GM18505 (cell line): ENCODE results near the gene SOHLH2.

Experiments used
- ATAC-seq: cut with Tn5 transposase; IDR thresholded peaks from one replicate; pipeline ENCODE4 v1.9.1; 2021; ENCODE audit not compliant: unreplicated experiment
- POLR2A ChIP-seq: IDR thresholded peaks from 4 replicates; pipeline ENCODE4 v1.6.1; 2011; ENCODE audit warnings: borderline replicate concordance; ENCODE audit not compliant: insufficient read depth, insufficient read length; ENCODE audit errors: extremely low read depth

Gene SOHLH2

GRCh38 chr13:36217456-36217855 is 3.1 kb upstream of the SOHLH2 start:
- no peak for ATAC-seq
- no peak for TF ChIP-seq POLR2A

DNA sequence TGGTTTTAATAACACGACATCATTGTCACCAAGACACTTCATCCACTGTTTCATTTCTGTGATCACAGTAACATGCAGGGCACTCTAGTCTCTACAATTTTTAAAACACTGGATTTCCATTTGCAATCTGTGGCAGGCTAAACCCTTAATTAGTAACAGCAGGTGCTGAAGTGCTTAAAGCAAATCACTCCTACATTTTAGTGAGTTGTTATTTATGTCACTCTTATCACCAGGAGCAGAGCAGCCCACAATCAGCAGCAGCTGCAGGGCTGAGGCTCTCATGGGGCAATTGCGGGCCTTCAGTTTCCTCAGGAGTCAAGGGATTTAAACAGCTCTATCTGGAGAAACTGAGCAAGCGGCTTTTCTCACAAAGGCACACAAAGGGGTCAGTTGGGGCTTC is 1.6 kb downstream of the SOHLH2 start:
- no peak for ATAC-seq
- no peak for TF ChIP-seq POLR2A

GRCh38 chr13:36211567-36211966 is 2.8 kb downstream of the SOHLH2 start:
- ATAC-seq = no peak
- no peak for TF ChIP-seq POLR2A

GRCh38 chr13:36210738-36211137 is 3.6 kb downstream of the SOHLH2 start:
- ATAC-seq = no peak

GRCh38 chr13:36207672-36208071 is 6.7 kb downstream of the SOHLH2 start:
- no peak for TF ChIP-seq POLR2A
- no peak for ATAC-seq

More at GRCh38 chr13:36210738-36211137, 3.6 kb downstream of the SOHLH2 start:
- TF ChIP-seq POLR2A = no peak

DNA sequence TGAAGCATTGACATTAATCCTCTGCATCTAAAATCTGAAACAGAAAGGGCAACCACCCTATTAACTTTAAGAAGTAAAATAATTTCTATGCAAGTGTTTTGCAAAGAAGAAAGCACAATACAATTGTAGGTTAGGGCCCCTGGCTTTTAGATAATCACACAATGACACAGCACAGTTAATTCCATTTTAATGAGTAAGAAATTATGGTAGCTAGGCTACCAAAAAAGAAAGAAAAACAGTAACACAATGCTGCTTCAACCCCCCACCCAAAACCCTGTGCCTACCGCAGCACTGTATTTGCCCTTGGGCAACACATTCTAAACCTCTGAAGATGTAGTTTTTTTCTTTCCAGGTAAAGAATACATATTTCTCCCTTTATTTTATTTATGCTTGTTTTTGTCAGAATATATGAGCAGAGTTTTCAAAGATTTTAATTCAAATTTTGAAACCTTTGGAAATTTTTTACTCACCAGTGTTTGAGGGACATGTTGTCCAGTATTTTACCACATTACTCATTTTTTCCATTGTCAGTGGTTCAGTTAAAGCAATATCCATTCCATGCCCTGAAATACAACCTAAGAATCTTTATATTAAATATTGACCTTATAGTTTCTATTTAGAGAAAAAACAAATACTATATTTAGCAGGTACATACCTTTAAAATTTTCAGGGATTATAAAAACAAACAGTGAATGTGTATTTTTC is 21.1 kb downstream of the SOHLH2 start:
- ATAC-seq = no peak
- no peak for TF ChIP-seq POLR2A

GRCh38 chr13:36192166-36192565 is 22.2 kb downstream of the SOHLH2 start:
- no peak for ATAC-seq
- TF ChIP-seq POLR2A = no peak

- no peak for ATAC-seq
Measured at GRCh38 chr13:36190771-36191170, 23.6 kb downstream of the SOHLH2 start.

GRCh38 chr13:36188441-36188840 is 25.9 kb downstream of the SOHLH2 start:
- no peak for TF ChIP-seq POLR2A
- ATAC-seq = no peak

More at GRCh38 chr13:36190771-36191170, 23.6 kb downstream of the SOHLH2 start:
- TF ChIP-seq POLR2A = no peak

- ATAC-seq = no peak
- TF ChIP-seq POLR2A = no peak
Measured at GRCh38 chr13:36183901-36184300, 30.5 kb downstream of the SOHLH2 start.

DNA sequence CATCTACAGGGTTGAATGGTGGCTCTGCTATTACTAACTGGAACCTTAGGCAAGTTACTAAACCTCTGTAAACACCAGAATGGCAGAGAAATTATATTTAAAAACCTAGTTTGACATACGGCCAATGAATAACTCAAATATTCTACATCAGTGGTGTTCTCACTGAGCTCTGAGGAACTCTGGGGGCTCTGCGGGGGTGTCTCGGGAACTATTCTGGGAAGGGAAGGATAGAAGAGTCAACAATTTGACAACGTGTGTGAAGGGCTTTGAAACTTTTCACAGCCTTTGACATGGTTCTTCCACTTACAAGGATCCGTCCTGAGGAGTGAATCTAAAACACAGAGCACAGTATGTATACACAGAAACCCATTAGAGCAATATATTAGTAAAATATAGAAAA is 38.7 kb downstream of the SOHLH2 start:
- no peak for ATAC-seq

DNA sequence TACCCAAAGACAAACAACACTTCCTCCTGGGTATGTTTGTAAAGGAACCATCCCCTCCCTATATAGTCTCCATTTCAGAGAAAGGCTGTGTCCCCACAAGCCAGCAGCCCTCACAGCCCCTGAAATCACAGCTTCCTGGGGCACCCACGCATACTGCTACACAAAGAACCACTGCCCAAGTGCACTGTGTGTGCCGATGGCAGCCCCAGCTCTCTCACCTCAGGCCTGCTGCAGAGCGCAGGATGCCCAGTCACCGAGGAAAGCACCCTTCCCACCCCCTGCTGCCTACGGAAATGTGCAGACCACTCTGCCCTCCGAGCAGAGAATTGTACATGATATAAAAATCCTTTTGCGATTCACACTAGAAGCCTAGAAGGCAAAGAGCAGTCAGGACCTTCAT is 39.4 kb downstream of the SOHLH2 start:
- ATAC-seq = no peak
- TF ChIP-seq POLR2A = no peak

More for the DNA sequence above, 38.7 kb downstream of the SOHLH2 start:
- TF ChIP-seq POLR2A = no peak

DNA sequence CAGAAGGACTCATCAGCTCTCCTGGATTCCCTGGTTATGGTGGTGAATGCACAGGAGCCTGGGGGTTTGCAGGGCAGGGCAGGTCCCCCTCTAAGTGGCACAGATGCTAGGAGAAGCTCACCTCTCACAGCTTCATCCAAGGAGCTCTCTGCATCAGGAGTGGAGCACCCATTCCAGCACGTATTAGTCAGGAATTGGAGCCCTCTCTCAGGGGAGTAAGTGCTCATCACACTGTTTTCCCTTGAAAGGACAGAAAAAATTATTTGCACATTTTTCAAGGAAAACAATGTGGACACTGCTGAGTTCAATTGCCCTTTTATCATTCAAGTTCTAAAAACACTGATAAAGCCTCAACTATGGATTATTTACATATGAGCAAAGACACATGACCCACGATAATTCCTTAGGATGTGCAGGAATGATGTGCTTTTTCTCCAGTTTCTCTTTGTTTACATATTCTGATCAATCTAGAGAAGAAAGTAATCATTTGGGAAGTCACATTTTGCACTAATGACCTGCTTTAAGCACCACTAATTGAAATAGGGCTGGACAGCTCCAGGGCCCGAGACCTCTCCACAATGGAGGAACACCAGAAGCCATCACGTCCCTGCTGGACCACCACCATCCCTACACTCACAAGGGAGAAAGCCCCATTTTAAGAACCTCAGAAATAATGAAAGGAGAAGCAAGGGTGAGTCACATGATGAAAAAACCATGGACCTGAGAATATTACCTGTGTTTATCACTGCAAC is 40.6 kb downstream of the SOHLH2 start:
- no peak for ATAC-seq
- no peak for TF ChIP-seq POLR2A

DNA sequence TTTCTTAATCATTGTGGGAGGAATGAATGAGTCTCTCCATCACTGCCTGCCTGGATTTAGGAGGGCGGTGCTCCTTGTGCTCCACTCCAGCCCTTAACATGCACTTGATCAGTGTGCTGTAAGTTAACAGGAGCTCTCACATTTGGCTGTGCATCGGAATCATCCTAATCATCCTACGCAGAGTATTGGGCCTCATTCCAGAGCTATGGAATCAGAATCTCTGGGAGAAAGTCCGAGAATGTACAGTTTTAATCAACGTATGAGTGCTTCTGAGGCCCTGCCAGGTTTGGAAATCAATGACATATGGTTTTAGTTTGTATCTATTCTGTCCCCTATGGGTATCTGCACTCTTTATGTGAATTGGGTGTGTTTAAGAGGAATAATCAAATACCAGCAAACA is 48.3 kb downstream of the SOHLH2 start:
- no peak for ATAC-seq
- no peak for TF ChIP-seq POLR2A
